ENCODE measurements around the gene USP6NL.
"Not testable (repeated sequence)": the region's sequence is repeated elsewhere in the genome, so short reads cannot be mapped to it uniquely, and the experiment has no call there.

The USP6NL gene

DNA sequence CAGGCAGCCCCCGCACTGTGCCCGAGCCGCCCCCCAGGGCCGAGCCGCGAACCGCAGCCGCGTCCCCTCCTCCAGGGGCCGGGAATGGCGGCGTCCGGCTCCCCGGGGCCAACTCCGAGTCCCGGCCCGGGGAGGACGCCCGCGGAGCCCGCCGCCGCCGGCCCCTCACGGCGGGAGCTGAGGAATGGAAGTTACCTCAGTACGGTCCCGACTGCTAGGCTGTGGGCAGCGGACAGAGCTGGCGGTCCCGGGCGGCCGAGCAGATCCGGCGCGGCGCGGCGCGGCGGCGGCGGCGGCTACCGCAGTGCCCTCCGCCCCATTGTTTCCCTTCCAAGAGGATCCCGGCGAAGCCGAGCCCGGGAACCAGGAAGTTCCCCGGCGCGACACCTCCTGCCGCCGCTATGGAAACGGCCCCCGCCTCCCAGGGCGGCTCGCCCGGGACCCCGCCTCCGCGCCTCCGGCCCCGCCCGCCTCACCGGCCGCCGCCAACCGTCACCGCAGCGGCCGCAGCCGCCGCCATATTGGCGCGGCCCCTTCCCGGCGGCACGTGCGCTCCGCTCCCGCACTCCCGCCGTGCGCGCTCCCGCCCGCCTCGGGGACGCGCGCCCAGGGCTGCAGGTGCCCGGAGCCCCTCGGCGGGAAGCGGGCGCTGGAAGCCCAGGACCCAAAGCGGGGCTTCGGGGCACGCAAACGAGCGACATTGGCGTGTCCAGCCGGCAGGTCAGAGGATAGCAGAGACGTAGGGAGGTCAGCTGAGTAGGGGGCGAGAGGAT, at the start of gene USP6NL:
Gene USP6NL, minus strand, starts transcription at position 403 of the 773 bp plus-strand sequence. CDS start 14,016 bp downstream, outside the sequence.
- peak; percentile 21 to 64 for DNase-seq

DNA sequence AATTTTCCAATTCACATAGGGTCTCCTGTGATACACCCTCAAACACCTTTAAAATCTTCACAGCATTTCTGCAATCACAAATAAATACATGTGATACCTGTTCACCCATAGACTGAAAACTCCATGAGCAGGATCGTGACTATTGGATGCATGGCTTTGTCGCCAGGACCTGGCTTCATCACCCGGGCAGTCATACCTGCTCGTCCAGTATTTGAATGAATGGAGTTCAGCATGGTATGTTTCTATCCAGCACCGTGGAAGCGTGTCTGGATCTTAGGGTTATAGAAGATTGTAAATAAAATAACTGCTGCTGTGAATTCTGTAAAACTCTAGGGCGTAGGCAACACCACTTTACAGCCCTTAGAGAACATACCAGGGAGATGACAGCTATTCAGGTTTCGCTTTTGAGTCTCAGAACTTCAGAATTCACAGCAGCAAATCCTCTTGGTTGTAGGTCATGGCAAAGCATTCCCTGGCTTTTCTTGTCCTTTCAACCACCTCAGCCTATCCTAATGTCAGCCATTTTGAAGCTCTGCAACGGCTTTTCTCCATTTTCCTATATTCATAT, 47.4 kb upstream of the USP6NL start:
- no peak for DNase-seq

DNA sequence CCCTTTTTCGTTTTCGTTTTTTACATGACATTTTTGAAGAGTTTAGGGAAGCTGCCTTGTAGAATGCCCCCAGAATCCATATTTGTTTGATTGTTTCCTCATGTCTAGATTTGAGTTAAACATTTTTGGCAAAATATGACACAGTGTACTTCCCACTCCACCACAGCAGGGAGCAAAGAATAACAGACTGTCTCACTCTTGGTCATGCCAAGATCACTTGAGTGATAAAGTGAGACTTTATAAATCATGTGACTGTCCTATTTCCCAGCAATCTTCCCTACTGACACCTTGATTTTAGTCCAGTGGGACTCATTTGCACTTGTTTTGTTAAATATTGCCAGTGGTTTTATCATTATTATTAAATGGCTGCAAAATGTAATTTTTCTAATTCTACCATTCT, 44.4 kb upstream of the USP6NL start:
- no peak for DNase-seq

DNA sequence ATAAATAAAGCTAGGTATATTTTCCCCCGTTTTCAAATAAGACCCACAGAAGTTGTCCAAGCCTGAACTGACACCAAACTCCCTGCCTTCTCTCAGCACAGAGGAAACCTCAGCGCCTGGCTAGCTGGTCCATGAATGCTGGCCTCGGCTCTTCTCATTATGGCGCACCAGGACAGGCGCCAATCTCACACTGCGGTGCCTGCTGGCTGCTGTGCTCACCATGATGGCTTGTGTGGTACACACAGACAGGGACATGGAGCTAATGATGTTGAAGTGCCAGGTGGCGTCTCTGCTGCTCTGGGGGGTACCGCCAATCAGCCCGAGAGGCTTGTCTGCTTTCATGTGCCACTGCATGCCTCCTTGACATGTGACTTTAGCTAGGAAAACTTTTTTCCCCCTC, 43.2 kb upstream of the USP6NL start:
- no peak for DNase-seq

DNA sequence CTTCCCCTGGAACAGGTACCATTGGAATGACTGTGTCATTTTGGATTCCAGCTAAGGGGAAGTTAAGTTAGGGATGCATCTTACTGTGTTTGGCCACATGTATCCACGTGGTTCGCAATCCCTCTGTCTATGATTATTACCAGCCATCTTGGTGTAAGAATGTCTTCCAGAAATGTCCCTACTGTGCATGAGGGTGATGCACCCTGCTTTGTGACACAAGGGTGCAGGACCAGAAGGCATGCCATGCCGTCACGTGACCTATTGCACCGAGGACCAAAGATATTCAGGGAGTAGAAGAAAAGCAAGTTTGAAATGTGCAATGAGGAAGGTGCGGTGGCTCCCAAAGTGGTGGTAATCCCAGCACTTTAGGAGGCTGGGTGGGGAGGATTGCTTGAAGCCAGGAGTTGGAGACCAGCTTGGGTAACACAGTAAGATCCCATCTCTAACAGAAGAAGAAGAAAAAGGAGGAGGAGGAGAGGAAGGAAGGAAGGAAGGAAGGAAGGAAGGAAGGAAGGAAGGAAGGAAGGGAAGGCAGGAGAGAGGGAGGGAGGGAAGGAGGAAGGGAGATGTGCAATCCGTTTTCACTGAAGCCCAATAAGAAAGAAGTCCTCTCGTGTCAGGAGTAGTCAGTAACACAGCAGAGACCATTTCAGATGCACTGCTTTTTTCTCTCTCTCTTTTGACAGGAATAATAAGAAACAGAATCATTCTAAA, 42.5 kb upstream of the USP6NL start:
- DNase-seq = no peak

DNA sequence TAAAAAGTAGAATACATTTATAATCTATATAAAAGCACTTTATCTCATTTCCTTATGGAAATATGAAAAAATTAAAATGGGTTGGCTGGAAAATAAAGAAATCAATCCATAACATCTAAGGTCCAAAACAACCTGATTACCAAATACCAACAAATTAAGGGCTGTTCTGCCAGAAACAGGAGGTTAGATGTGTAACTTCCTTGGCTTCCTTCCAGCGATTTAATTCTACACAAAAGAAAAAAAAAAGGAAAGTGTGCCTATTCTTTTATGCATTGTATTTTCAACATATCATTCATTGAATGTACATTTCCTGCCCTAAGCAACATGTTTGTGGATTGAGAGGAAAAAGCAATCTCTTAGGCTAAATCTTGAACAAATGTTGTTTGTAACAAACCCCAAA, 36.2 kb upstream of the USP6NL start:
- no peak for DNase-seq

DNA sequence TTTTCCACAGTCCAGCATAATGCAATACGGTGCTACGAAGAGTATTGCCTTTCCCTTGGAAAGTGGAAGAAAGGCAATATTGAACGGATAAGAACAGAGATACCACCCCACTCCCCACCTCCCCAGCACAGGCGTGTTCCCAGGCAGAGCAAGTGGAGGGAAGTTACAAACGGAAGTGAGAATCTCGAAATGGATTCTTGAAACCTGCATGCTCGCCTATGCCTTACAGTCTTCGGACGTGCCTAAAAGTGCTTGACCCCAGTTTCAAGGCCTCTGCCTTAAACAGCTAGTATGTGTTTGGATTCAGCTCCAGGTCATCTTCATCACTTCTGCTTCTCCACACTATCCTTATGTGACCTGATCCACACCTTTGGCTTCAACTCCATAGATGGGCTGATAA, 35.0 kb upstream of the USP6NL start:
- DNase-seq = no peak

DNA sequence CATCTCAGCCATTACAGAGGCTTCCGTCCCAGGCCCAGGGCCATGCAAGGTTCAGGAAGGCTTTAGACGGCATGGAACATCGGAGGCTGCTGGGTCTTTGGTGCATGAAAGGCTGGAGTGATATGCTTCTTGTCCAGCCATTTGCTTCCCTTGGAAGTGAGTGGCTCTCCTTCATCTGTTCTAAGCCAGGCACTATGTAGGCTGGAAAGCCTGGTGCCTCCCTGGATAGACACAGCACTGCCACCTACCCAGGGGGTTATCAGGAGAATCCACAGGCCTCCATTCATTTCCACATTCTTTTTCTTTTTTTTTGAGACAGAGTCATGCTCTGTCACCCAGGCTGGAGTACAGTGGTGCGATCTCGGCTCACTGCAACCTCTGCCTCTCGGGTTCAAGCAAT, 31.6 kb upstream of the USP6NL start:
- no peak for DNase-seq

DNA sequence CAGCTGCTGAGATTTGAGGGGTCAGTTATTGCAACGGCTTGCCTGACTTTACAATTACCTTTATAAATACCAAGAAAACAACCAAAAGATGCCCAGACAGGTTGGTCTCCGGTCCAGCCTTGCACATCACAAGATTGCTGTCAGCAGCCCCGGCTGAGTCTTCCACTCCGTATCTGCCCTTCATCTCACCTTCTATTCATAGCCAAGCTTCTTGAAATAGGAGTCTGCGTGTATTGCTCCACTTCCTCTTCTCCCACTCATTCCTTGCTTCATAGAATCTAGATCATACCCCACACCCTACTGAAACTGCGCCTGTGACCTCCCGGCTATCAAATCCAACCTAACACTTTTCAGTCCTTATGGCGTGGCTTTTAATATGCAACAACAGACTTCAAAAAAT, 31.1 kb upstream of the USP6NL start:
- no peak for DNase-seq

DNA sequence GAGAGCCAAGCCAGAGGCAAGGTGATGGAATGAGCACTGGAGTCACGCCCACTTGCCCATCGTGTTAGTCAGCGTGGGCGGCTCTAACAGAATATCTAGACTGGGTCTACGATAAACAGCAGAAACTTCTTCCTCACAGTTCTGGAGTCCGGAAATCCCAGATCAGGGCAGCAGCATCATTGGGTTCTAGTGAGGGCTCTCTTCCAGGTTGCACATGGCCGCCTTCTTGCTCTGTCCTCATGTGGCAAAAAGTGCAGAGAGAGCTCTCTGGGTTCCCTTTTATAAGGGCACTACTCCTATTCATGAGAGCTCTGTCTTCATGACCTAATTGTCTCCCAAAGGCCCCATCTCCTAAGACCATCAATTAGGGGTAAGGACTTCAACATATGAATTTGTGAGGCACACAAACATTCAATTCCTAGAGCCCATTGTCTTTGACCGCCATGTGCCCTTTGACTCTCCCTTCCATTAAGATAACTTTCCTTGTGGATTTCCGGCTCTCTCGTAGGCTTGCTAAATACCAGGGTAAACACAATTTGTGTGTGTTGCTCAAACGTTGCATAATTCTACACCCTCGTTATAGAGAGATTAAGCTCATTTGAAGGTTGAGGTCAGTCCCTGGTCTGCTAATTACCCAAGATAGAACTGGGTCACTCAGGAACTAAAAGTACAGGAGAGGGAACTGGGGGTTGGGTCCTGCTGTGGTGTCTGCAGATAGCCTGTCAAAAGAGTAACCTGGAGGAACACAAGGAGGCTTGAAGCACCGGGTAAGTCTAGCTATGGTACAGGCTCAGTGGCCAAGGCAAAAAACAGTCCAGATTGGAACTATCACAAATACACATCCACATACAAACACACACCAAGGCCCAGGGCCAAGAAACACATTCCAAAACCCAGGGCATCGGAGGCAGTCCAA, 28.7 kb upstream of the USP6NL start:
- DNase-seq = no peak

DNA sequence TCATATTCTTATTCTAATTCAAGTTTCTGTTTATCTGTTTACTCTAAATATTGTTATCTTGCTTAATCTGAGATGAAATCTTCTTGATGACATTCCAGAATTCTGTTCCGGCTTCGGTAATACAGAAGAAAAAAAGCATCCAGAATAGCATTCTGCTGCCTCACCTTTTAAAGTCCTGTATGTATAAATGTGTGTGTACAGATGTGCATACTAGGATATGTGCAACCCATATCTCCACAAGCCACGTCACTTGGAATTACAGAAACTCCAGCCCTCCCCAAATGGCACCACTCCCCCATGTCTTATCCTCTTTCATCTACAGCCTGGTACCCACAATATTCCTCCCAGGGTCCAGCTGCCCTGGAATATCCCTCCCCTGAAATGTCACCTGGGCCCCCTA, 27.9 kb upstream of the USP6NL start:
- no peak for DNase-seq

DNA sequence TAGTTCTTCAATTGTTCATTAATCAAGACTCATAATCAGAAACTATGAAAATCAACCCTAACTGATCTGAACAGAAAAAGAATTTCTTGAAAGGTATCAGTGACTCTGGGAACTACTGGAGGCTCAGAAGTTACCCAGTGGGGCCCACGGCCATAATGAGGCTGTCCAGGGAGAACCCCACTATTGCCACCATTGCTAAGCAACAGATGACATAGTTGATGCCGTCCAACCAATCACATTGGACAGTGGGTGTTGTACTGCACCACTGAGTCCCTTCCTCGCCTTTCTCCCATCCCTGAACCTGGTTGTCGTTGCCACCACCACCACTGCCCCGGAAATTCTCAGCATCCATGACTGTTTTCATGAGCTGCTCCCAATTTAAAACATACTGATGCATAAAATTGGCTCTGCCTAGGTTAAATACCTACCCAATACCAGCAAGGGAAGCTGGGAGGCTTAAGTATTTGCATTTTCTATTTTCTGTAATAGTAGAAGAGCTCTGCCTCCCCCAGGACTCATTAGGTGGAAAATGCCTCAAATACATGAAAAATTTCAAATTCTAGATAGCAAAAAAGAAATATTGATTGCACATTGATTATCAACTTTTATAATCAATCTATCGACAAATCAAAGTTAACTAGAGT, 26.7 kb upstream of the USP6NL start:
- DNase-seq = no peak

DNA sequence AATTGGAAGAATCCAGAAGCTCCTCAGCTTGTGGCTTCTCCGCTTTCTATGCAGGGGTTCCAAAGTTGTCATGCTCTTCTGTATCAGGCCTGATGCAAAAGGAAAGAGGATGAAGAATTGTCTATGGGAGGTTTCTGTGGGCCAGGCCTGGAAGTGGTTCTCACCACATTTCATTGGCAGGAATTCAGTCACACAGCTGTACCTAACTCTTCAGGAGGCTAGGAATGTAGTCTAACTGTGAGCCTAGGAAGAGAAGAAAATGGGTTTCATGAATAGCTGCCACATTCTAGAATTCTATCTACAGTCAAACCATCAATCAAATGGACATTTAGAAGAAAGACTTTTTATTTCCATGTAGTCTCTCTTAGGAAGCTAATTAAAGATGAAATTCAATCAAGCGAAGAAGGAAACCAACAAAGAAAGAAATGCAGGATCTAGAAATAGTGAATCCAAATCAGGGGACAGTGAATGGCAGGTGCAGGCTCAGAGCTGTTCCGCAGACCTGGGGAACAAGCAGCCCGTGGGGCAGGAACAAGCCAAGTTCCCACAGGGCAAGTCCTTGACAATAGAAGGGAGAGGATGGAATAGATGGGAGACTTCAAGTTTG, 25.4 kb upstream of the USP6NL start:
- no peak for DNase-seq

DNA sequence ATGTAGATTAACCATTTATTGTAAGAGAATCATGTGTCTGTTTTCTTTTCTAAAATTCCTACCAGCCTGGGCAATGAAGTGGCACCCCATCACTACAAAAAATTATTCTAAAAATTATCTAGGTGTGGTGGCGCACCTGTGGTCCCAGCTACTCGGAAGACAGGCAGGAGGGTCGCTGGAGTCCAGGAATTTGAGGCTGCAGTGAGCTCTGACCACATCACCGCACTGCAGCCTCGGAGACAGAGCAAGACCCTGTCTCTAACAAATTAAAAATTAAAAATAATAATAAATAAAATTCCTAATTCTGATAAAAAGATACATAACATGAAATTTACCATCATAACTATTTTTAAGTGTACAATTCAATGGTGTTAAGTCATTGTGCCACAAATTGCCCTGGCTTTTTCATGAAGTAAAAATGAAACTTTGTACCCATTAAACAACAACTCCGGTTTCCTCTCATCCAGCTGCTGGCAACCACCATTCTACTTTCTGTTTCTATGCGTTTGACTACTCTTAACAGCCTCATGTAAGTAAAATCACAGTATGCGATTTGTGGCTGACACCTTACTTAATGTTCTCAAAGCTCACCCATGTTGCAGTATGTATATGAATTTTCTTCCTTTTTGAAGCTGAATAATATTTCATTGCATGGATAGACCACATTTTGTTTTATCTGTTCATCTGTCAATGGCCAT, 20.6 kb upstream of the USP6NL start:
- no peak for DNase-seq

DNA sequence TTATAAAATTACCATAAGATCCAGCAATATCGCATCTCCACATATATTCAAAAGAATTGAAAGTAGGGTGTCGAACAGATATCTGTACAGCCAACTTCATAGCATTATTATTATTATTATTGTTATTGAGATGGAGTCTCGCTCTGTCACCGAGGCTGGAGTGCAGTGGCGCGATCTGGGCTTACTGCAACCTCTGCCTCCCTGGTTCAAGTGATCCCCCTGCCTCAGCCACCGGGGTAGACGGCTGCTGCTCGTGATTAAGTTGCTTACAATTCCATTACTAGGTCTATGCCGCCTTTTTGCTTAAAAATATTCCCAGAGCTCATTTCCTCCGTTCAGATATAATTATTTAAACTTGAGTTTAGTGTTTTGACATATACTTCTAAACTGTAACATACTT, 19.8 kb upstream of the USP6NL start:
- no peak for DNase-seq

DNA sequence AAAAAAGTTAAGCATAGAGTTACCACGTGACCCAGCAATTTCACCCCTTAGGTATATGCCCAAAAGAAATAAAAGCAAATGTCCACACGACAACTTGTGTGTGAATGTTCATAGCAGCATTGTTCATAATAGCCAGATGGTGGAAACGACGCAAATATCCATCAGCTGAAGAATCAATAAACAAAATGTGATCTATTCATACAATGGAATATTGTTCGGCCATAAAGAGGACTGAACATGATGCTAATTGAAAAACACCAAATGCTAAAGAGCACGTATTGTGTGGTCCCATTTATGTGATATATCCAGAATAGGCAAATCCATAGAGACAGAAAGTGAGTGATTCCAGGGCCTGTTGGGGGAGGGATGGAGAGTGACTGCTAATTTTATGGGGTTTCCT, 18.3 kb upstream of the USP6NL start:
- DNase-seq = no peak

DNA sequence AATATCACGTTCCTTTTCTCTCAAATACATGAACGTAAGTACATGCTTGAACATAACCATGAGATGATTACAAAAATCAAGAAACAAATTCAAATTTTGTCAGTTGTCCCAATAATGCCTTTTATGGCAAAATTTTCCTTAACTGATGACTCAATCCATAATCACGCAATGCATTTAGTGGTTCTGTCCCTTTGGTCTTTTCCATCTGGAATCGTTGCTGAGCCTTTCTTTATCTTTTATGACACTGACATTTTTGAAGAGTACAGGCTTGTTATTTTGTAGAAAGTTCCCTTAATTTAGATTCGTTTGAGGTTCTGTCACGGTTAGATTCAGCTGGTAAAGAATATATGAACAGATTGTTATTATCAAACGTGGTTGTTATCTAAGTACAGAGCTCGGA, 16.5 kb upstream of the USP6NL start:
- not testable (repeated sequence) for DNase-seq

DNA sequence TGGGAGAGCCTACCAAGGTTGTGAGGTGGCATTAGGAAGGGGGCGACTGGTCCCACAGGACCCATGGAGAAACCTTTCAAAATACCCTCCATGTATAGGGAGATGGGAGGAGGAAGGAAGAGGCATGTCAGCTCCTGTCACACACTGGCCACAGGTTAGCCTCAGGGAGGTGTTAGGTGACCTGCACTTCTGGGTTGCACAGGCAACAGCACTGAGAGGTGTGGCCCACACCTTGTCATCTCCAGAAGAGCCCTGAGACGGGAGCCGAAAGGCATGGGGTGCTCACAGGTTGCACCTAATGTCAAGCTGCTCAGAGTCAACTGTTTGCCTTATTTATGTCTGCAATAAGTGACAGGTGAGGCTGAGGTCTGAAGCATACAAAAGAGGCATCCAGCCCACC, 14.6 kb upstream of the USP6NL start:
- DNase-seq = no peak

DNA sequence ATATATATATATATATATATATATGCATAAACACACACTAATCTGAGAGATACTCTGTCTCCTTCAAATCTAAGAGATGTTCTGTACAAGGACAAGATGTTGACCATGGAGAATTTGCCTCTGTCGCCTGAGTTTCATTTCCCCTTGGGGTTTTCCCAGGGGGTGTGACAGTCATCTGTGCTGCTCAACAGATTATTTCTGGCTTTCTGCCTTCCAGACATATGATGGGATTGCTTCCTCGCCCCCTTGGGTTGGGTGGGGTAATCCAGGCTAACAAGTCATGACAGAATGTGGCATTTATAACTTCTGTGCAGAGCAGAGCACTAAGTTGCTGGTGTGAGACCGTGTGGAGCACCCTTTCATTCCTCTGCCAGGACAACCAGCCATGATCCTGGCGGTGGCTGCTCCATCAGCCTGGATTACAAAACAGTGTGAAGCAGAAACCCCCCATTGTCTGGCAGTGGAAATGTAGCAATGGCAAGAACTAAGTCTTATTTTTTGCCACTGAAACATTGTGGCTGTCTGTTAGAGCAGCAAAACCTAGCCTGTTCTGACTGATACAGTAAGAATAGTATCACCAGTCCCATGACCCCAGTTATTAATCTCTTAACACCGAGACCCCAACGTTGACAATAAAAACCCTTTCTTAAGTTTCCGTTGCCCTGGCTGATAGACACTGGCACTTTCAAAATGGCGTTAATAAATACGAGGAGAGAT, 13.7 kb upstream of the USP6NL start:
- no peak for DNase-seq

DNA sequence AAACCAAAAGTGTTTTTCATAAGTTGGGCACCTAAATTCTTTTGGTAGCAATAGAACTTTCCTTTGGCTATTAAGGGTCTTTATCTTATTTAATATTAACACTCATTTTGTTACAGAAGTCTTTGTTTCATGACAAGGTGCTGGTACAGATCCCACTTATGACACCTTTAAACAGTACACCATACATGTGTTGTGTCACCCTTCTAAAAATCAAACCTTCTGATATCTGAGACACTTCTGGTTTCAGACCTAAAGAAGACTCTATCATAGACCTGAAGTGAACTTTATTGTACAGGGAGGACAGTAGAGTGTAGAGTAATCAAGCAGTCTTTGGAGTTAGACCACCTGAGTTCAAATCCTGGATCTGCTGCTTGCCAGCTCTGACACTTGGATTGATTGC, 5.8 kb upstream of the USP6NL start:
- DNase-seq = no peak

DNA sequence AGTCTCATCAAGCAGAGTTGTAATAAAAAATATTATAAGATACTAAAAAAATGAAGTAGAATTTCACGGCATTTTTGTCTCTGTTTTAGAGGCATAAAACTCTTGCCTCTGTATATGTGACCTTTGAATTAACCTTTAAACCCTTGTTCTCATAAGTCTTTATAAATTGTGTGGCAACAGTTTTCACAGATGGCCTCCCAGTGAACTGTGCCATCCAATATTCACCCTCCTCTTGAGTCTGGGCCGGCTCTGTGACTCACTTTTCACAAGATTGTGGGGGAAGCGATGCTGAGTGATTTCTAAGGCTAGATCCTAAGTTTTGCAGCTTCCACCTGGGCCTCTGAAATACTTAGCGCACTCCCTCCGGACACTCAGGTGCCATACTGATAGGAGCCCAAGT, 4.6 kb upstream of the USP6NL start:
- no peak for DNase-seq

All from NCI-H524 (cell line).